GM12892 (cell line): ENCODE data around the gene MAP2K3.
"Not testable (repeated sequence)": the region's sequence is repeated elsewhere in the genome, so short reads cannot be mapped to it uniquely, and the experiment has no call there.

Source experiments
- POLR2A ChIP-seq: IDR thresholded peaks from 2 replicates; pipeline ENCODE4 v1.6.1; 2011; ENCODE audit warnings: low read depth, low read length, control low read depth
- POLR2AphosphoS5 ChIP-seq: IDR thresholded peaks from 2 replicates; pipeline ENCODE4 v1.6.1; 2011; ENCODE audit warnings: low read depth, low read length, control low read depth

- TF ChIP-seq POLR2AphosphoS5, POLR2A: not testable (repeated sequence)
Measured at GRCh38 chr17:21314261-21314664, 29.8 kb downstream of the MAP2K3 start.
